ENCODE results near the gene MAT1A. TPM values are rescaled to one million over a fixed set of nuclear protein-coding genes. Genes with fewer than 3 reads are reported as not detected.

MAT1A gene
- total and polyA plus RNA-seq, 2 of the 13 experiments (the other 11 are each of a cell fraction or from before 2014, with no cell fraction given), result 57.1 to 76.9 TPM

DNA sequence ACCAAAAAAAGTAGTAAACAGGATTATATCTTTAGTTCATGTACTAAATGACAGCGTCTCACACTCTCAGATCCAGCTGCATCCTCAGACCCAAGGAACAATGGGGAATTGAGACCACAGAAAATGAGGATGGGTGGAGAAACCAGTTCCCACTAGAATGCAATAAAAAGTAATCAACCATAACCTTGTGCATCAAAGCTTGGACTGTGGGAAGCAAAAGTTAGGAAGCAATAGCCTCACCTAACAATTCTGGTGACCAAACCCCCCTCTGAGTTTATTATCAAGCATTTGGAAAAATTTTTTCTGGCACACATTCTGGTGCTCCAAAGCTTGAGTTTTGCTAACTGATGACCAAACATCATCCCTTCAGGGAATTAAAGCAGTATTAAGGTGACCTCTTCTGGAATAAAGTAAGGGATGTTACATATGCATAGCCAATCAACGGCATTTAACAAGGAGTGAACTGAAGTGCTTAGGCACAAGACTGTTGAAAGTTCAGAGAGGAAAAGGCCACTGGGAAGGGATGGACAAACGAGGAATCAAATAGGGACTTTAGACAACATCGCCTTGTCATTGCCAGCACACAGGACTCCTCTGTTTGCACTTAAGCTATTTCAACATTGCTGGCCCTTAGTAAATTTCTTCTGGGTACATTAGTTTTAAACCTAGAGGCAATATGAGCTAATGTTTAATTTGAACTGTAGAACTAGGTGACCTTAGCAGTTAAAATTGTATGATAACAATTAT lies 1.2 kb upstream of the MAT1A start (continued):
- TF ChIP-seq ARHGAP35 (CRISPR knock-in tag; IDR thresholded peaks at IDR 0.05; ENCODE audit: borderline replicate concordance) (no peak), ARID4A (CRISPR knock-in tag; IDR thresholded peaks at IDR 0.05; ENCODE audit: borderline replicate concordance) (peak; percentile 48; the same call in 1 of the 2 replicates), SP1 (IDR thresholded peaks at IDR 0.05) (no peak), SP1 (CRISPR knock-in tag; IDR thresholded peaks at IDR 0.05) (no peak), HMGXB3 (CRISPR knock-in tag; IDR thresholded peaks at IDR 0.05; ENCODE audit: borderline replicate concordance) (0 out of 2 replicates have a peak, but pooled peaks have one; percentile 40), ZNF720 (CRISPR knock-in tag; IDR thresholded peaks at IDR 0.05) (no peak), MLLT10 (CRISPR knock-in tag; IDR thresholded peaks at IDR 0.05) (no peak), FOXK2 (IDR thresholded peaks at IDR 0.05) (no peak), RBFOX2 (IDR thresholded peaks at IDR 0.05; ENCODE audit: low read depth, low read length) (no peak), NPAS2 (CRISPR knock-in tag; IDR thresholded peaks at IDR 0.05; ENCODE audit: borderline replicate concordance) (no peak), ZNF782 (CRISPR knock-in tag; IDR thresholded peaks at IDR 0.05; ENCODE audit: borderline replicate concordance) (no peak), FOXC1 (CRISPR knock-in tag; IDR thresholded peaks at IDR 0.05; ENCODE audit: borderline replicate concordance) (no peak), ZNF687 (CRISPR knock-in tag; IDR thresholded peaks at IDR 0.05) (no peak), SAP130 (CRISPR knock-in tag; IDR thresholded peaks at IDR 0.05; ENCODE audit: low read depth) (peak; percentile 72), PCBP2 (optimal IDR thresholded peaks at IDR 0.05; ENCODE audit: low read depth, low read length, poor library complexity, severe bottlenecking) (no peak)

Data from HepG2 (cell line).